HG03135 (cell line): ENCODE data around the gene KCMF1.

Source experiments
- ATAC-seq: cut with Tn5 transposase; IDR thresholded peaks from one replicate; pipeline ENCODE4 v1.9.1; 2021; ENCODE audit warnings: mild to moderate bottlenecking, moderate library complexity; ENCODE audit not compliant: unreplicated experiment

KCMF1 gene

GRCh38 chr2:84956334-84957297, 14.3 kb upstream of the KCMF1 start:
- no peak for ATAC-seq

GRCh38 chr2:84957771-84958134, 13.2 kb upstream of the KCMF1 start:
- ATAC-seq: no peak

GRCh38 chr2:84958135-84959059, 12.6 kb upstream of the KCMF1 start:
- ATAC-seq: no peak

GRCh38 chr2:84959095-84959565, 11.8 kb upstream of the KCMF1 start:
- no peak for ATAC-seq

GRCh38 chr2:84959566-84960506, 11.1 kb upstream of the KCMF1 start:
- no peak for ATAC-seq

GRCh38 chr2:84962917-84963316, 8.0 kb upstream of the KCMF1 start:
- no peak for ATAC-seq

- no peak for ATAC-seq
Measured at GRCh38 chr2:84963323-84963691, 7.7 kb upstream of the KCMF1 start.

- no peak for ATAC-seq
Measured at GRCh38 chr2:84963692-84964405, 7.1 kb upstream of the KCMF1 start.

GRCh38 chr2:84964406-84965191, 6.4 kb upstream of the KCMF1 start:
- ATAC-seq: no peak

GRCh38 chr2:84965192-84965516, 5.8 kb upstream of the KCMF1 start:
- no peak for ATAC-seq

GRCh38 chr2:84965827-84966226, 5.1 kb upstream of the KCMF1 start:
- ATAC-seq: no peak

- ATAC-seq: no peak
Measured at GRCh38 chr2:84966731-84967130, 4.2 kb upstream of the KCMF1 start.

GRCh38 chr2:84969511-84970209, 1.3 kb upstream of the KCMF1 start:
- no peak for ATAC-seq

- peak; percentile 43 for ATAC-seq
Measured at GRCh38 chr2:84970210-84970867, 622 bp upstream of the KCMF1 start.

GRCh38 chr2:84971510-84972206, 697 bp downstream of the KCMF1 start:
- ATAC-seq: peak; percentile 36

- no peak for ATAC-seq
Measured at GRCh38 chr2:84972207-84972783, 1.3 kb downstream of the KCMF1 start.

GRCh38 chr2:84972932-84973331, 2.0 kb downstream of the KCMF1 start:
- no peak for ATAC-seq
